ENCODE data around the gene HSPA4L. TPM values are rescaled to one million over a fixed set of nuclear protein-coding genes. Genes with fewer than 3 reads are reported as not detected.

HSPA4L gene
- total and polyA plus RNA-seq, 5 donors from 2014 or later: not detected

DNA sequence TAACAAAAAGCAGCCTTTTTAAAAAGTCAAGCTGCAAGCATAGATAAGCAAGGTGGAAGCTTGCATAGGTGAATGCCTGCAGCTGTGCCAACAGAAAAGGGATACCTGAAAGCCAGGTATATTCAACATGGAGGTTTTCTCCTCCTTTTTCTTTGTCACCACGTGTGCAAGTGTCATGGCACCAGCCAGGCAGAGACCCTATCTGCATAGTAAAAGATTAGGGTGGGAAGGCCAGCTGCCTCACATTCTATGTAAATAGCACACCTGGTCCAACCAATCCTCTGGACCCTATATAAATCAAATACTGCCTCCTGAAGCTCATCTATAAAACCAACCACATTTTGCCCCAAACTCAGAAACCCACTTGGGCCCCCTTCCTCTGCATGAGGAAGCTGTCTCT lies 70.5 kb downstream of the HSPA4L start:
- Mint-ChIP-seq H3K4me1 (peaks cover 0 to 7% (median 0%) of the 10 kb centered on the region in 4 donors), H3K36me3 (peaks cover 21% of the 10 kb centered on the region), H3K27me3 (no peaks in the 10 kb centered on the region), H3K27ac (no peak overlapping the region), H3K4me3 (no peak overlapping the region), H3K9me3 (peaks cover 2 to 53% (median 27%) of the 10 kb centered on the region in 7 donors)
- no peak overlapping the region for H3K4me3 ChIP-seq (ENCODE audit: low read depth, low read length)
- H3K27me3 ChIP-seq (ENCODE audit: control insufficient read depth, insufficient read depth, low read length): no peaks in the 10 kb centered on the region
- no peaks in the 10 kb centered on the region for H3K4me1 ChIP-seq (ENCODE audit: control insufficient read depth, insufficient read depth, low read length, poor library complexity, severe bottlenecking)
- DNase-seq (no peak), ATAC-seq (ENCODE audit: low read depth in 2 of 2) (no peak)
- H3K36me3 ChIP-seq (ENCODE audit: control insufficient read depth, insufficient read depth, low read length): no peaks in the 10 kb centered on the region
- no peak overlapping the region for H3K27ac ChIP-seq (ENCODE audit: insufficient read depth, low read length, poor library complexity, severe bottlenecking)
- peaks cover 33 to 60% of the 10 kb centered on the region in 2 experiments for H3K9me3 ChIP-seq (ENCODE audit: control insufficient read depth in 2 of 2, low read length in 2 of 2)

DNA sequence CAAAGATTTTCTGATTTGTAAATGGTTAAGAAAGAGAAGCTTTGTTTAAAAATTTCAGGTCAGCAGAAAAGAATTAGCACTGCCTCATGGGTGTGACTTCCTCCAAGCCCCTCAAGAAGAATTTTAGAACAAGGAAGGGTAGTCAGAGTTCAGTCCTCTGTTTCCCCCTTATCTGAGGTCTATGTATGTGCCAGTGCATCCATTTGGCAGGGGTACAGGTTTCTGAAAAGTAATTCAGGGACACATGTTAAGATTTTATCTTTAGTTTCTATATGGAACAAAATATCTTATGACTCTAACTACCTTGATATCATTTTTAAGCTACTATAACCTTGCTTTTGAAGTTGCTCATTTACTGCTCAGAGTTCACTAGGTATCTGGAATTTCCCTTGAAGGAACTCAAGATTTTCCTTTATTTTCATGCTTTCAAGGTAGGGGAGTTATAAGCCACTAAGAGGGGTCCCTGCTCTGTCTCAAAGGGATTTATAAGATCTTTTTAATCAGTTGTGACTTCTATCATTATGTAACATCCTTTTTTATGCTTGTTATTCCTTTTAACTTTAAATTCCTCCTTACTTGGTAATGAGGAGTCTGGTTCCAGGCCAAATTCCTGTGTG lies 74.2 kb downstream of the HSPA4L start:
- no peak overlapping the region for H3K27ac ChIP-seq (ENCODE audit: insufficient read depth, low read length, poor library complexity, severe bottlenecking)
- H3K9me3 Mint-ChIP-seq: peaks cover 2 to 44% (median 18%) of the 10 kb centered on the region in 7 donors
- ATAC-seq (ENCODE audit: low read depth in 2 of 2) (no peak), DNase-seq (no peak)
- no peaks in the 10 kb centered on the region for H3K36me3 ChIP-seq (ENCODE audit: control insufficient read depth, insufficient read depth, low read length)
- H3K4me3 ChIP-seq (ENCODE audit: low read depth, low read length): no peak overlapping the region
- H3K27ac Mint-ChIP-seq: no peak overlapping the region
- H3K36me3 Mint-ChIP-seq: peaks cover 23% of the 10 kb centered on the region
- H3K4me1 Mint-ChIP-seq: peaks cover 0 to 11% (median 3%) of the 10 kb centered on the region in 4 donors
- no peaks in the 10 kb centered on the region for H3K27me3 Mint-ChIP-seq
- peaks cover 13 to 25% of the 10 kb centered on the region in 2 experiments for H3K9me3 ChIP-seq (ENCODE audit: control insufficient read depth in 2 of 2, low read length in 2 of 2)
- H3K4me1 ChIP-seq (ENCODE audit: control insufficient read depth, insufficient read depth, low read length, poor library complexity, severe bottlenecking): no peaks in the 10 kb centered on the region
- no peaks in the 10 kb centered on the region for H3K27me3 ChIP-seq (ENCODE audit: control insufficient read depth, insufficient read depth, low read length)
- H3K4me3 Mint-ChIP-seq: no peak overlapping the region

DNA sequence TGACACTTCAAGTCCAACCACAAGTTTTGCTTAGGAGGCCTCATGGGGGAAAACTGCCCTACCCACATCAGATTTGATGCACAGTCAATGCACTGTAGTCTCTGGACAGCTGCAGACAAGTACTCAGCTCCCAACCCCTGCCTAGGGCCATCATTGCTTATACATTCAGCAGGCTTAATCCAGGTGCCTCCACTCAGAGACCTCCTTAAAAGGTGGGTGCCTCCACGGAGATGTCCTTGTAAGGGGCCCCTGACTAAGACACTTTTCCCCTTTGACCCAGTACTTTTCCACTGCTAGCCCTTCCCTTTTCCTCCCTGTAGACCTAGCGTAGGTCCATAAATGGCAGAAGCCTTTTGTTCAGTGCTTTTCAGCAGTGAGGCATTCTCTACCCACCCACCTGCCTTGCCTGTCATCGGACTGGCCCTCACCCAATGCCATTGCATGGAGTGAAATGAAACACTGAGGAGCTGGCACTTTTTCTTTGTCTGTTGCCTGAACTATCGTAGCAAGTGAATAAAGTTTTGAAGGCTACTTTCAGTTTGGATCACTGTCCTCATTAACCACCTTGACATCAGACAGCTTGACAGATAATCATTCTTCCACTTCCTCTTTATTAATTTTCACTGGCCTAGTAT lies 74.8 kb downstream of the HSPA4L start:
- no peak for DNase-seq
- Mint-ChIP-seq H3K4me1 (peaks cover 0 to 11% (median 3%) of the 10 kb centered on the region in 4 donors), H3K36me3 (peaks cover 20% of the 10 kb centered on the region), H3K4me3 (no peak overlapping the region), H3K9me3 (peaks cover 2 to 44% (median 13%) of the 10 kb centered on the region in 7 donors), H3K27ac (no peak overlapping the region), H3K27me3 (no peaks in the 10 kb centered on the region)
- Histone ChIP-seq H3K4me1 (ENCODE audit: control insufficient read depth, insufficient read depth, low read length, poor library complexity, severe bottlenecking) (no peaks in the 10 kb centered on the region), H3K27ac (ENCODE audit: insufficient read depth, low read length, poor library complexity, severe bottlenecking) (no peak overlapping the region), H3K9me3 (ENCODE audit: control insufficient read depth in 2 of 2, low read length in 2 of 2) (peaks cover 10 to 20% of the 10 kb centered on the region in 2 experiments), H3K4me3 (ENCODE audit: low read depth, low read length) (no peak overlapping the region), H3K27me3 (ENCODE audit: control insufficient read depth, insufficient read depth, low read length) (no peaks in the 10 kb centered on the region), H3K36me3 (ENCODE audit: control insufficient read depth, insufficient read depth, low read length) (no peaks in the 10 kb centered on the region)
- no peak for ATAC-seq (ENCODE audit: low read depth in 2 of 2)

DNA sequence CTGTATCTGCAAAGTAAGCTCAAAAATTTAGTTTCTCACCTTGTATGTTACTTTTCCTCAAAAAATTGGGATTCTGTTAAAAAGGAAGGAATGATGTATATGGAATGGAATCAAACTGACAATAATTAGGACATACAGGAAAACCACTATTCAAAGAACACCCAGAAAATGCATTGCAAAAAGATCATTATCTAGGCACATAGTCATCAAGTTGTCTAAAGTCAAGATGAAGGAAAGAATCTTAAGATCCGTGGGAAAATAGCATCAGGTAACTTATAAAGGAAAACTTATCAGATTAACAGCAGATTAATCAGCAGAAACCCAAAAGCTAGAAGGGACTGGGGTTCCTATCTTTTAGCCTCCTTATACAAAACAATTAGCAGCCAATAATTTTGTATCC lies 75.5 kb downstream of the HSPA4L start:
- no peak overlapping the region for H3K27ac Mint-ChIP-seq
- peaks cover 0 to 11% (median 3%) of the 10 kb centered on the region in 4 donors for H3K4me1 Mint-ChIP-seq
- H3K36me3 Mint-ChIP-seq: peaks cover 17% of the 10 kb centered on the region
- DNase-seq (no peak), ATAC-seq (ENCODE audit: low read depth in 2 of 2) (no peak)
- H3K4me3 Mint-ChIP-seq: no peak overlapping the region
- Histone ChIP-seq H3K4me3 (ENCODE audit: low read depth, low read length) (no peak overlapping the region), H3K9me3 (ENCODE audit: control insufficient read depth in 2 of 2, low read length in 2 of 2) (peaks cover 4 to 13% of the 10 kb centered on the region in 2 experiments), H3K4me1 (ENCODE audit: control insufficient read depth, insufficient read depth, low read length, poor library complexity, severe bottlenecking) (no peaks in the 10 kb centered on the region), H3K27me3 (ENCODE audit: control insufficient read depth, insufficient read depth, low read length) (no peaks in the 10 kb centered on the region), H3K36me3 (ENCODE audit: control insufficient read depth, insufficient read depth, low read length) (no peaks in the 10 kb centered on the region), H3K27ac (ENCODE audit: insufficient read depth, low read length, poor library complexity, severe bottlenecking) (no peak overlapping the region)
- peaks cover 2 to 44% (median 13%) of the 10 kb centered on the region in 7 donors for H3K9me3 Mint-ChIP-seq
- H3K27me3 Mint-ChIP-seq: no peaks in the 10 kb centered on the region

DNA sequence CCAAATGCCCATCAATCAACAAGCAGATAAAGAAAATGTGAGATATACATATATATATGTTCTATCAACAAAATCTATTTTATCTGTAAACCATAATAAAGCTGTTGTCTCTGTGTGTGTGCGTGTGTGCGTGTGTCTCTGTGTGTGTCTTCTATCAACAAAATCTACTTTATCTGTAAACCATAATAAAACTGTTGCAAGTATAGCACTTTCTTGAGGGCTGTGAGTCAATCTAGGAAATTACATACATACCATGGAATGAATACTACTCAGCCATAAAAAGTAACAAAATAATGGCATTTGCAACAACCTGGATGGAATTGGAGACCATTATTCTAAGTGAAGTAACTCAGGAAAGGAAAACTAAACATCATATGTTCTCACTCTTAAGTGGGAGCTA lies 86.1 kb downstream of the HSPA4L start:
- H3K27me3 ChIP-seq (ENCODE audit: control insufficient read depth, insufficient read depth, low read length): no peaks in the 10 kb centered on the region
- H3K27ac ChIP-seq (ENCODE audit: insufficient read depth, low read length, poor library complexity, severe bottlenecking): no peak overlapping the region
- DNase-seq (no peak), ATAC-seq (ENCODE audit: low read depth in 2 of 2) (no peak)
- Mint-ChIP-seq H3K9me3 (peaks cover 0 to 3% (median 0%) of the 10 kb centered on the region in 7 donors), H3K4me1 (peaks cover 0 to 4% (median 0%) of the 10 kb centered on the region in 4 donors), H3K4me3 (no peak overlapping the region), H3K27me3 (no peaks in the 10 kb centered on the region), H3K27ac (no peak overlapping the region), H3K36me3 (no peaks in the 10 kb centered on the region)
- no peaks in the 10 kb centered on the region for H3K36me3 ChIP-seq (ENCODE audit: control insufficient read depth, insufficient read depth, low read length)
- H3K4me3 ChIP-seq (ENCODE audit: low read depth, low read length): no peak overlapping the region
- no peaks in the 10 kb centered on the region for H3K4me1 ChIP-seq (ENCODE audit: control insufficient read depth, insufficient read depth, low read length, poor library complexity, severe bottlenecking)
- H3K9me3 ChIP-seq (ENCODE audit: control insufficient read depth in 2 of 2, low read length in 2 of 2): no peaks in the 10 kb centered on the region

DNA sequence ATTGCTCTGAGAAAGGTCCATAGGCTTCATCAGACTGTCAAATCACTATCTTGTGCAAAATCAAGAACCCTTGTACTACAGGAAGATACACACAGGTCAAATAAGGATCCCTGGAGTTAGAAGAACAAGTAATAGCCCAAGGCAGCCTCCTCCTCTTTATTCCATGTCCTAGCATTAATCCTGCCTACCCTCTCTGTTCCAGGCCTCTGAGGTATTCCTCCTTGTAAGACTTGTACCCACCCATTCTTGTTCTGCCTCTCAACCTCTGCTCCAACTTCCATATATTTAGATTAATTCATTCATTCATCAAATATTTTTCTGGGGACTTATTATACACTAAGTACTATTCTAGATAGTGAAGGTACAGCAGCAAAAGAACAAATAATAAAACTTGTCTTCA lies 88.2 kb downstream of the HSPA4L start:
- ATAC-seq (ENCODE audit: low read depth in 2 of 2): no peak
- Histone ChIP-seq H3K27me3 (ENCODE audit: control insufficient read depth, insufficient read depth, low read length) (no peaks in the 10 kb centered on the region), H3K9me3 (ENCODE audit: control insufficient read depth in 2 of 2, low read length in 2 of 2) (no peaks in the 10 kb centered on the region), H3K36me3 (ENCODE audit: control insufficient read depth, insufficient read depth, low read length) (no peaks in the 10 kb centered on the region), H3K27ac (ENCODE audit: insufficient read depth, low read length, poor library complexity, severe bottlenecking) (no peak overlapping the region), H3K4me1 (ENCODE audit: control insufficient read depth, insufficient read depth, low read length, poor library complexity, severe bottlenecking) (no peaks in the 10 kb centered on the region), H3K4me3 (ENCODE audit: low read depth, low read length) (no peak overlapping the region)
- Mint-ChIP-seq H3K36me3 (no peaks in the 10 kb centered on the region), H3K27ac (no peak overlapping the region), H3K4me3 (no peak overlapping the region), H3K9me3 (peaks cover 0 to 1% (median 0%) of the 10 kb centered on the region in 7 donors), H3K4me1 (peaks cover 0 to 5% (median 2%) of the 10 kb centered on the region in 4 donors), H3K27me3 (no peaks in the 10 kb centered on the region)
- no peak for DNase-seq

DNA sequence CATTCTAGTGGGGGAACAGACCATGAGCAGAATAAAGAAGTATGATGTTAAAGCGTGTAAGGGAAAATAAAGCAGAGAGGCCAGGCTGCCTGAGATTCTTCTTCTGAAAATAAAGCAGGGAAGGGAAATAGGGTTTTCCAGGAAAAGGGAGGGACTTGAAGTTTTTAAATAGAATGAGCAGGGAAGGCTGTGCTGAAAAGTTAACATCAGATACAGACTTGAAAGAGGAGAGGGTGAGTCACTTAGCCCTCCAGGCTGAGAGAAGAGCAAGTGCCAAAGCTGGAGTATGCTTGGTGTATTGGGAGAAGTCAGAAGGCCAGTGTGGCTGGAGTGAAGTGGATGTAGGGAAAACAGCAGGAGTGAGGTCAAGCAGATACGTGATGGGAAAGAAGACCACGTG lies 88.6 kb downstream of the HSPA4L start:
- Mint-ChIP-seq H3K27me3 (no peaks in the 10 kb centered on the region), H3K27ac (peak overlapping the region in 1 of 3 donors; percentile 22), H3K36me3 (no peaks in the 10 kb centered on the region), H3K4me3 (peak overlapping the region in 1 of 4 donors; percentile 21), H3K9me3 (peaks cover 0 to 1% (median 0%) of the 10 kb centered on the region in 7 donors), H3K4me1 (peaks cover 0 to 5% (median 2%) of the 10 kb centered on the region in 4 donors)
- Histone ChIP-seq H3K4me3 (ENCODE audit: low read depth, low read length) (no peak overlapping the region), H3K27me3 (ENCODE audit: control insufficient read depth, insufficient read depth, low read length) (no peaks in the 10 kb centered on the region), H3K4me1 (ENCODE audit: control insufficient read depth, insufficient read depth, low read length, poor library complexity, severe bottlenecking) (no peaks in the 10 kb centered on the region), H3K36me3 (ENCODE audit: control insufficient read depth, insufficient read depth, low read length) (no peaks in the 10 kb centered on the region), H3K27ac (ENCODE audit: insufficient read depth, low read length, poor library complexity, severe bottlenecking) (no peak overlapping the region), H3K9me3 (ENCODE audit: control insufficient read depth in 2 of 2, low read length in 2 of 2) (no peaks in the 10 kb centered on the region)
- ATAC-seq (ENCODE audit: low read depth in 2 of 2) (no peak), DNase-seq (no peak)

DNA sequence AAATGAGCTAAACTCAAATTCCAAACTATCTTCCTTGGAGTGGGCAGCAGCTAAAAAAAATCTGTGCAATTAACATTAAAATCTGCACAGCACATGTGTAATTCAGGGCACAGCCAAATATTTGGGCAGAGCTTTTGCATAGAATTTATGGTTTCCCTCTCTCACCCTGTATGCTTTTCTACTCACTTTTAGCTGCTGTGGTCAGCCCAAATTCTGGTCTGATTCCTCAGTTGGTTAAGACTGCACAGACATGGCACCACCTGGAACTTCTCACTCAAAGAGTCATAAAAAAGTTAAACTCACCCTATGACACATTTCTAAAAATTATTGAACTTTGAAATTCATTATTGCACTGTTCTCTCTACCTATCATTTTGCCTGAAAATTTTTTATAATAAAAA lies 93.7 kb downstream of the HSPA4L start:
- no peak overlapping the region for H3K4me3 Mint-ChIP-seq
- ATAC-seq (ENCODE audit: low read depth in 2 of 2) (no peak), DNase-seq (no peak)
- Histone ChIP-seq H3K4me1 (ENCODE audit: control insufficient read depth, insufficient read depth, low read length, poor library complexity, severe bottlenecking) (peaks cover 8% of the 10 kb centered on the region), H3K36me3 (ENCODE audit: control insufficient read depth, insufficient read depth, low read length) (no peaks in the 10 kb centered on the region), H3K9me3 (ENCODE audit: control insufficient read depth in 2 of 2, low read length in 2 of 2) (no peaks in the 10 kb centered on the region), H3K27me3 (ENCODE audit: control insufficient read depth, insufficient read depth, low read length) (no peaks in the 10 kb centered on the region), H3K27ac (ENCODE audit: insufficient read depth, low read length, poor library complexity, severe bottlenecking) (no peak overlapping the region), H3K4me3 (ENCODE audit: low read depth, low read length) (no peak overlapping the region)
- no peak overlapping the region for H3K27ac Mint-ChIP-seq
- peaks cover 3% of the 10 kb centered on the region for H3K36me3 Mint-ChIP-seq
- H3K27me3 Mint-ChIP-seq: peaks cover 4% of the 10 kb centered on the region
- peaks cover 7 to 27% (median 14%) of the 10 kb centered on the region in 4 donors for H3K4me1 Mint-ChIP-seq
- H3K9me3 Mint-ChIP-seq: no peaks in the 10 kb centered on the region
